ENCODE data around the gene PUSL1. TPM values are rescaled to one million over a fixed set of nuclear protein-coding genes. Genes with fewer than 3 reads are reported as not detected.

The PUSL1 gene
- total RNA-seq, 2 donors from 2014 or later: 21.7 to 23.8 TPM

DNA sequence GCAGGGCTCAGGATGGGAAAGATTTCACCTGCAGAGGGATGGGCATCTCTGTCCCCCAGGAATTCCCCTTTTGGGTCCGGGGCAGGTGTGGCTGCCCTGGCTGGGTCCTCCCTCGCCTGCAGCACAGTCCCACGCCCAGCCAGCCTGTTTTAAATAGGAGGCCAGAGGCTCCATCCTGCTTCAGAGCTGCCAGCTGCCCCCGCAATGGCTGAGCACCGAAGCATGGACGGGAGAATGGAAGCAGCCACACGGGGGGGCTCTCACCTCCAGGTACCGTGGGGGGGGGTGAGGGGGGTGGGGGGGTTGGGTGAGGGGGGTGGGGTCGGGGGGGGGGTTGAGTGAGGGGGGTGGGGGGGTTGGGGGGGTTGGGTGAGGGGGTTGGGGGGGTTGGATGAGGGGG, 24.6 kb upstream of the PUSL1 start:
- Histone ChIP-seq H3K9ac (ENCODE audit: extremely low read depth, low read length, poor library complexity, severe bottlenecking) (no peak overlapping the region), H3K36me3 (ENCODE audit: control insufficient read depth, insufficient read depth, low read length) (no peaks in the 10 kb centered on the region), H3K4me3 (ENCODE audit: low read length) (no peak overlapping the region), H3K4me1 (ENCODE audit: control insufficient read depth, insufficient read depth, low read length) (no peaks in the 10 kb centered on the region), H3K27ac (ENCODE audit: low read depth, low read length) (no peak overlapping the region), H3K9me3 (ENCODE audit: control insufficient read depth, low read length) (no peaks in the 10 kb centered on the region), H3K27me3 (ENCODE audit: control insufficient read depth, insufficient read depth, low read length, poor library complexity, severe bottlenecking) (no peaks in the 10 kb centered on the region)
- WGBS, 2 experiments (ENCODE audit: insufficient coverage in 1 of 2, insufficient read length in 1 of 2): 72 to 83% methylated on average over 3 to 6 of the region's 9 CpGs
- no peak overlapping the region for H3K27ac Mint-ChIP-seq
- TF ChIP-seq, protein P1, sequence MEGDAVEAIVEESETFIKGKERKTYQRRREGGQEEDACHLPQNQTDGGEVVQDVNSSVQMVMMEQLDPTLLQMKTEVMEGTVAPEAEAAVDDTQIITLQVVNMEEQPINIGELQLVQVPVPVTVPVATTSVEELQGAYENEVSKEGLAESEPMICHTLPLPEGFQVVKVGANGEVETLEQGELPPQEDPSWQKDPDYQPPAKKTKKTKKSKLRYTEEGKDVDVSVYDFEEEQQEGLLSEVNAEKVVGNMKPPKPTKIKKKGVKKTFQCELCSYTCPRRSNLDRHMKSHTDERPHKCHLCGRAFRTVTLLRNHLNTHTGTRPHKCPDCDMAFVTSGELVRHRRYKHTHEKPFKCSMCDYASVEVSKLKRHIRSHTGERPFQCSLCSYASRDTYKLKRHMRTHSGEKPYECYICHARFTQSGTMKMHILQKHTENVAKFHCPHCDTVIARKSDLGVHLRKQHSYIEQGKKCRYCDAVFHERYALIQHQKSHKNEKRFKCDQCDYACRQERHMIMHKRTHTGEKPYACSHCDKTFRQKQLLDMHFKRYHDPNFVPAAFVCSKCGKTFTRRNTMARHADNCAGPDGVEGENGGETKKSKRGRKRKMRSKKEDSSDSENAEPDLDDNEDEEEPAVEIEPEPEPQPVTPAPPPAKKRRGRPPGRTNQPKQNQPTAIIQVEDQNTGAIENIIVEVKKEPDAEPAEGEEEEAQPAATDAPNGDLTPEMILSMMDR (conservative IDR thresholded peaks at IDR 0.05): no peak
- H3K4me3 Mint-ChIP-seq: no peak overlapping the region
- H3K4me1 Mint-ChIP-seq: no peaks in the 10 kb centered on the region
- H3K36me3 Mint-ChIP-seq (ENCODE audit: low read depth): no peaks in the 10 kb centered on the region
- no peaks in the 10 kb centered on the region for H3K9me3 Mint-ChIP-seq
- H3K27me3 Mint-ChIP-seq (ENCODE audit: insufficient read depth): no peaks in the 10 kb centered on the region
- peak; percentile 74 for DNase-seq

DNA sequence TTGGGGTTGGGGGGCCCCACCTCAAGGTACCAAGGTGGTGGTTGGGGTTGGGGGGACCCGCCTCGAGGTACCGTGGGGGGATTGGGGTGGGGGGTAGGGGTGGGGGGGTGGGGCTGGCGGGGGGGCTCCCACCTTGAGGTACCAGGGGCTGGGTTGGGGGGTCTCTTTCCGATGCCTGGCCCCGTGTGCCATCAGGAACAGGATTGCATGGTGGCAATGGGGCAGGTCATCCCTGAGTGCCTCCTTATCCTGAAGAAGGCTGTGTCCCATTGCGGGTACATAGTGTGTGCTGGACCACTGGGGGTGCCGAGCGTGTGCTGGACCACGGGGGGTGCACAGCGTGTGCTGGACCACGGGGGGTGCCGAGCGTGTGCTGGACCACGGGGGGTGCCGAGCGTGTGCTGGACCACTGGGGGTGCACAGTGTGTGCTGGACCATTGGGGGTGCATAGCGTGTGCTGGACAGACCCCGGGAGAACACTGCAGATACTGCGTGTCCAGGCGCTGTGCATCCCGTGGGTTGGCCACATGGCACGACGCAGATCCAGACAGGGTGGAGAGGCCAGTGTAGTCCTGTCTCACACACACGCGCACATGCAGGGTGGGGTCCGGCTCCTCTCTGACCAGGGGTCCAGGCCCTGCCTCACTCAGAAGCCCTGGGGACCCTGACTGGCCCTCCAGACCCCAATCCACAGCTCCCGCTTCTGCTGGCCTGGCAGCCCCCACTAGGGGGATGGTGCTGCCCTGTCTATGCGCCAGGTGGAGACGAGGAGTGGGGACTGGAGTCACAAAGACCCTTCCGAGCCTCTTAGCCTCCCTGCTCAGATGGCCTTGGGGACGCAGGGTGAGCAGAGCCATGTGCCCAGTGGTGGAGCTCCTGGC, 23.9 kb upstream of the PUSL1 start:
- H3K36me3 Mint-ChIP-seq (ENCODE audit: low read depth): no peaks in the 10 kb centered on the region
- H3K27me3 ChIP-seq (ENCODE audit: control insufficient read depth, insufficient read depth, low read length, poor library complexity, severe bottlenecking): no peaks in the 10 kb centered on the region
- H3K4me1 ChIP-seq (ENCODE audit: control insufficient read depth, insufficient read depth, low read length): no peaks in the 10 kb centered on the region
- 92 to 94% methylated on average over 20 to 28 of the region's 32 CpGs for WGBS, 2 experiments (ENCODE audit: insufficient coverage in 1 of 2, insufficient read length in 1 of 2)
- no peak overlapping the region for H3K4me3 ChIP-seq (ENCODE audit: low read length)
- no peak for DNase-seq
- no peak overlapping the region for H3K9ac ChIP-seq (ENCODE audit: extremely low read depth, low read length, poor library complexity, severe bottlenecking)
- no peak overlapping the region for H3K4me3 Mint-ChIP-seq
- no peaks in the 10 kb centered on the region for H3K9me3 ChIP-seq (ENCODE audit: control insufficient read depth, low read length)
- no peaks in the 10 kb centered on the region for H3K9me3 Mint-ChIP-seq
- H3K4me1 Mint-ChIP-seq: no peaks in the 10 kb centered on the region
- H3K27ac Mint-ChIP-seq: no peak overlapping the region
- no peaks in the 10 kb centered on the region for H3K36me3 ChIP-seq (ENCODE audit: control insufficient read depth, insufficient read depth, low read length)
- TF ChIP-seq, protein P1 (conservative IDR thresholded peaks at IDR 0.05): no peak
- H3K27ac ChIP-seq (ENCODE audit: low read depth, low read length): no peak overlapping the region
- H3K27me3 Mint-ChIP-seq (ENCODE audit: insufficient read depth): no peaks in the 10 kb centered on the region

- no peaks in the 10 kb centered on the region for H3K27me3 Mint-ChIP-seq (ENCODE audit: insufficient read depth)
- WGBS, 2 experiments (ENCODE audit: insufficient coverage in 1 of 2, insufficient read length in 1 of 2): 93 to 100% methylated on average over 9 to 22 of the region's 22 CpGs
- H3K4me3 ChIP-seq (ENCODE audit: low read length): no peak overlapping the region
- no peak overlapping the region for H3K4me3 Mint-ChIP-seq
- no peaks in the 10 kb centered on the region for H3K4me1 ChIP-seq (ENCODE audit: control insufficient read depth, insufficient read depth, low read length)
- TF ChIP-seq, protein P1 (conservative IDR thresholded peaks at IDR 0.05): no peak
- H3K27me3 ChIP-seq (ENCODE audit: control insufficient read depth, insufficient read depth, low read length, poor library complexity, severe bottlenecking): no peaks in the 10 kb centered on the region
- no peaks in the 10 kb centered on the region for H3K4me1 Mint-ChIP-seq
- H3K36me3 Mint-ChIP-seq (ENCODE audit: low read depth): no peaks in the 10 kb centered on the region
- H3K9ac ChIP-seq (ENCODE audit: extremely low read depth, low read length, poor library complexity, severe bottlenecking): no peak overlapping the region
- H3K9me3 Mint-ChIP-seq: peaks cover 2% of the 10 kb centered on the region
- H3K36me3 ChIP-seq (ENCODE audit: control insufficient read depth, insufficient read depth, low read length): no peaks in the 10 kb centered on the region
- peak; percentile 66 for DNase-seq
- no peak overlapping the region for H3K27ac ChIP-seq (ENCODE audit: low read depth, low read length)
- H3K9me3 ChIP-seq (ENCODE audit: control insufficient read depth, low read length): no peaks in the 10 kb centered on the region
- no peak overlapping the region for H3K27ac Mint-ChIP-seq
These were observed 23.3 kb upstream of the PUSL1 start for GRCh38 chr1:1285102-1285571.
